B cell (primary cell): ENCODE data around the gene VWA7. TPM values are rescaled to one million over a fixed set of nuclear protein-coding genes. Genes with fewer than 3 reads are reported as not detected.

ENCODE experiments used
- ATAC-seq: fragments of 200-7000 bp; cut with Tn5 transposase; one replicate; pipeline ENCODE4 v1.10.0; 2021; ENCODE audit warnings: low read depth, mild to moderate bottlenecking, moderate number of reproducible peaks, moderate library complexity
- CTCF ChIA-PET: fragments of 350-600 bp; sonication (Branson Sonifier 250); formaldehyde crosslinking; loops from one replicate; lab custom pipeline; 2021; ENCODE audit warnings: antibody characterized with exemption, inconsistent platforms; lab: Charles Lee
- POLR2A ChIA-PET: fragments of 350-600 bp; sonication (Branson Sonifier 250); formaldehyde crosslinking; loops from one replicate; lab custom pipeline; 2021; ENCODE audit warnings: antibody characterized with exemption; lab: Charles Lee
- DNase-seq: peaks from one replicate; pipeline ENCODE4 v3.0.0; 2013
- H2AFZ ChIP-seq: 2 replicates; pipeline ENCODE4 v1.6.1; 2012; ENCODE audit warnings: mild to moderate bottlenecking, low read depth, low read length; ENCODE audit not compliant: insufficient read depth, poor library complexity, severe bottlenecking
- H3K27ac ChIP-seq, 2 donors: 1 replicate in 1 of 2; 2 replicates in 1 of 2; pipeline ENCODE4 v1.5.1; 2012 to 2013; ENCODE audit warnings: low read length in 2 of 2, mild to moderate bottlenecking in 2 of 2, moderate library complexity in 1 of 2
- H3K27me3 ChIP-seq, 4 experiments: fragments of 200-600 bp in 1 of 4; sonication (generic) in 1 of 4; replicated peaks in 1 of 4; 1 replicate in 2 of 4; 2 replicates in 2 of 4; pipeline versions ENCODE4 v1.6.1 to v1.7.0; 2013 to 2016; ENCODE audit warnings: low read length in 3 of 4, mild to moderate bottlenecking in 2 of 4, mixed read lengths in 1 of 4, moderate library complexity in 1 of 4; ENCODE audit not compliant: insufficient read depth in 4 of 4, control insufficient read depth in 3 of 4; ENCODE audit errors: control extremely low read depth in 1 of 4
- H3K36me3 ChIP-seq, 2 experiments: replicated peaks in 1 of 2; 1 replicate in 1 of 2; 2 replicates in 1 of 2; pipeline versions ENCODE4 v1.6.1 to v1.7.1; 2013; ENCODE audit warnings: low read length in 1 of 2; ENCODE audit not compliant: insufficient read depth in 2 of 2, control insufficient read depth in 1 of 2; ENCODE audit errors: control extremely low read depth in 1 of 2, extremely low read depth in 1 of 2
- H3K4me1 ChIP-seq, 2 donors: fragments of 200-600 bp in 1 of 2; sonication (generic) in 1 of 2; 1 replicate in 1 of 2; 2 replicates in 1 of 2; pipeline versions ENCODE4 v1.5.1 to v1.6.1; 2013 to 2017; ENCODE audit warnings: low read length in 2 of 2; ENCODE audit not compliant: control insufficient read depth in 2 of 2, insufficient read depth in 2 of 2
- H3K4me2 ChIP-seq: replicated peaks from 2 replicates; pipeline ENCODE3; 2012; ENCODE audit warnings: mild to moderate bottlenecking, low read depth, low read length; ENCODE audit not compliant: poor library complexity, severe bottlenecking
- H3K4me3 ChIP-seq, 5 experiments: fragments of 200-600 bp in 1 of 5; sonication (generic) in 1 of 5; 1 replicate in 3 of 5; 2 replicates in 2 of 5; pipeline versions ENCODE4 v1.5.1 to v1.7.0; 2011 to 2016; ENCODE audit warnings: low read length in 4 of 5, mild to moderate bottlenecking in 4 of 5, low read depth in 2 of 5, control low read depth in 1 of 5, moderate library complexity in 1 of 5; ENCODE audit not compliant: insufficient read depth in 1 of 5; ENCODE audit errors: control extremely low read depth in 1 of 5, extremely low read depth in 1 of 5
- H3K79me2 ChIP-seq: fragments of 200-600 bp; sonication (generic); one replicate; pipeline ENCODE4 v1.6.0; 2016; ENCODE audit warnings: low read length; ENCODE audit not compliant: control insufficient read depth, insufficient read depth
- H3K9ac ChIP-seq: fragments of 200-600 bp; sonication (generic); 2 replicates; pipeline ENCODE4 v1.6.1; 2017; ENCODE audit warnings: mild to moderate bottlenecking, low read length, moderate library complexity
- H3K9me3 ChIP-seq, 3 donors: one replicate each; pipeline versions ENCODE4 v1.6.1 to v1.7.1; 2013; ENCODE audit warnings: low read length in 2 of 3; ENCODE audit not compliant: control insufficient read depth in 2 of 3, insufficient read depth in 1 of 3; ENCODE audit errors: control extremely low read depth in 1 of 3
- H4K20me1 ChIP-seq: 2 replicates; pipeline ENCODE4 v1.6.0; 2012; ENCODE audit warnings: mild to moderate bottlenecking, low read length; ENCODE audit not compliant: insufficient read depth, control insufficient read depth, poor library complexity, severe bottlenecking
- H3K27ac Mint-ChIP-seq: one replicate; pipeline ENCODE4 v1.8.0; 2021; ENCODE audit warnings: mixed read lengths
- H3K27me3 Mint-ChIP-seq: one replicate; pipeline ENCODE4 v1.8.0; 2021; ENCODE audit warnings: mixed read lengths
- H3K4me1 Mint-ChIP-seq: one replicate; pipeline ENCODE4 v1.8.0; 2021; ENCODE audit warnings: mixed read lengths
- H3K4me3 Mint-ChIP-seq: one replicate; pipeline ENCODE4 v1.8.0; 2021; ENCODE audit warnings: mixed read lengths
- H3K9me3 Mint-ChIP-seq: one replicate; pipeline ENCODE4 v1.8.0; 2022; ENCODE audit warnings: mixed read lengths; ENCODE audit not compliant: insufficient read depth
- EZH2 ChIP-seq: IDR thresholded peaks from 2 replicates; pipeline ENCODE4 v1.6.1; 2012; ENCODE audit warnings: borderline replicate concordance, low read depth, mild to moderate bottlenecking, moderate library complexity, low read length; ENCODE audit not compliant: insufficient read depth, poor library complexity, severe bottlenecking
- WGBS: methylation state at CpG from one replicate; pipeline ENCODE4 v1.1.5; 2013; ENCODE audit warnings: missing lambda C conversion rate; ENCODE audit not compliant: insufficient coverage; 5-methylcytosine and 5-hydroxymethylcytosine counted together
- intact Hi-C: fragments of 100-400 bp; cut with micrococcal nuclease; formaldehyde crosslinking; loops from one replicate; pipeline ENCODE4 v1.10.0; 2022
- polyA plus RNA-seq: library from polyadenylated mRNA; depleted of rRNA; stranded (reverse); fragments of >200 nt; gene quantifications from 2 replicates; pipeline ENCODE4 v1.2.3, GENCODE V29; 2012
- total RNA-seq, 2 donors: library from RNA; stranded (reverse); fragments of 120-200 nt in 1 of 2; gene quantifications; 1 replicate in 1 of 2; 2 replicates in 1 of 2; pipeline versions ENCODE4 v1.2.3 to v1.2.4, GENCODE V29; 2013 to 2022
- TF ChIP-seq, protein P1 (sequence below): fragments of 200-600 bp; IDR thresholded peaks from one replicate; pipeline ENCODE4 v1.8.0; 2022; ENCODE audit warnings: antibody characterized with exemption, mild to moderate bottlenecking

VWA7 gene
- total and polyA plus RNA-seq, 2 donors (not counting 1 experiment from before 2014, with no cell fraction given) = 5.2 to 6.0 TPM

DNA sequence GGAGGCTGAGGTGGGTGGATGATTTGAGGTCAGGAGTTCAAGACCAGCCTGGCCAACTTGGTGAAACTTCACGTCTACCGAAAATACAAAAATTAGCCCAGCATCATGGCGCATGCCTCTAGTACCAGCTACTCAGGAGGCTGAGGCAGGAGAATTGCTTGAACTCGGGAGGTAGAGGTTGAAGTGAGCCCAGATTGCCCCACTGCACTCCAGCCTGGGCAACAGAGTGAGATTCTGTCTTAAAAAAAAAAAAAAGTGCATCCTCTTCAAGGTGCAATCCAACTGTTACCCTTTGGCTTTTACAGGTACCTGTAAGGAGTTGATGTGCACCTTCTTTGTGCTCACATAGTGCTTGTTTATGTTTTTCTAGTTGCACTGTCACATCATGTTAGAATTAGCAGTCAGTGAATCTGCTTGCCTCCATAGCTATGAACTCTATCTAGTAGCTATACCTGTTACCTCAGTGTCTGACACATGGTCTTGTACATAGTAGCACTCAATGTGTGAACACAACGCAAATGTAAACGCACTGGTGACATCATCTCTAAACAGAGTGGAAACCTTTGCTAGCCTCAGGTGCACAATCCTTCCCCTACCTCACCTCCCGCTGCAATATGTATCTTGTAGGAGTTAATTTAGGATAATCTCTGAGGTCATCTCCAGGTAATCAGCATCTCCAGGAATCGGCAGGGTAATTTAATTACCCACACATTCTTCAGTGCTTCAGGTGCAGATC, 27.7 kb downstream of the VWA7 start:
- no peak for DNase-seq
- Mint-ChIP-seq H3K27me3 (no peaks in the 10 kb centered on the region), H3K27ac (no peak overlapping the region), H3K4me3 (no peak overlapping the region), H3K4me1 (no peaks in the 10 kb centered on the region), H3K9me3 (no peaks in the 10 kb centered on the region)
- no peak overlapping the region for H2AFZ ChIP-seq
- WGBS = 100% methylated on average over 5 of the region's 8 CpGs
- H4K20me1 ChIP-seq = no peaks in the 10 kb centered on the region
- ATAC-seq = no peak
- ChIA-PET CTCF (interaction anchor here (1.0 kb wide), 1 partner anchor 81 kb away, joined by 3 read pairs; no protein-coding TSS in a partner anchor), POLR2A (no interaction called here)
- no peak overlapping the region for H3K4me3 ChIP-seq
- TF ChIP-seq, protein P1, sequence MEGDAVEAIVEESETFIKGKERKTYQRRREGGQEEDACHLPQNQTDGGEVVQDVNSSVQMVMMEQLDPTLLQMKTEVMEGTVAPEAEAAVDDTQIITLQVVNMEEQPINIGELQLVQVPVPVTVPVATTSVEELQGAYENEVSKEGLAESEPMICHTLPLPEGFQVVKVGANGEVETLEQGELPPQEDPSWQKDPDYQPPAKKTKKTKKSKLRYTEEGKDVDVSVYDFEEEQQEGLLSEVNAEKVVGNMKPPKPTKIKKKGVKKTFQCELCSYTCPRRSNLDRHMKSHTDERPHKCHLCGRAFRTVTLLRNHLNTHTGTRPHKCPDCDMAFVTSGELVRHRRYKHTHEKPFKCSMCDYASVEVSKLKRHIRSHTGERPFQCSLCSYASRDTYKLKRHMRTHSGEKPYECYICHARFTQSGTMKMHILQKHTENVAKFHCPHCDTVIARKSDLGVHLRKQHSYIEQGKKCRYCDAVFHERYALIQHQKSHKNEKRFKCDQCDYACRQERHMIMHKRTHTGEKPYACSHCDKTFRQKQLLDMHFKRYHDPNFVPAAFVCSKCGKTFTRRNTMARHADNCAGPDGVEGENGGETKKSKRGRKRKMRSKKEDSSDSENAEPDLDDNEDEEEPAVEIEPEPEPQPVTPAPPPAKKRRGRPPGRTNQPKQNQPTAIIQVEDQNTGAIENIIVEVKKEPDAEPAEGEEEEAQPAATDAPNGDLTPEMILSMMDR = no peak
- TF ChIP-seq EZH2 = no peak
- no peaks in the 10 kb centered on the region for H3K79me2 ChIP-seq
- no peak overlapping the region for H3K27ac ChIP-seq
- H3K27me3 ChIP-seq = no peaks in the 10 kb centered on the region
- H3K36me3 ChIP-seq = peaks cover 0 to 4% of the 10 kb centered on the region in 2 experiments
- no peak overlapping the region for H3K9ac ChIP-seq
- no peak overlapping the region for H3K4me2 ChIP-seq
- no peaks in the 10 kb centered on the region for H3K9me3 ChIP-seq
- intact Hi-C loops = no loop called here
- H3K4me1 ChIP-seq = no peaks in the 10 kb centered on the region

DNA sequence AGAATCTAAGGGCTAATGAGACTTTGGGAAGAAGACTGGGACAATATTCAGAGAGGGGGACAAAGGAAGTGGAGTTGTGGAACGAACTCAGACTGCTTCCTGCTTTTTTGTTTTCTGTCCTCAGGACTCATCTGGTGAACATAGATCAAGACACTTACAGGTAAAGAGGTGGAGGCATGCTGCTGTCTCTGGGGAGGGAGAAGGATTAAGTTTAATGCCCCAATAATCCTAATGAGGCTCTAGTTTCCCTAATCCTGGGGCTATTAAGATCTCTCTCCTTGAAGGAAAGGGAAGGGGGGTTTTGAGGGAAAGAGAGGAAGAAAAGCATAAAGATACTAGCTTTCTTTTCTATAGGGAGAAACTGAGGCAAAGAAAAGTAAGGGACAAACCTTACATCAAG, 32.7 kb downstream of the VWA7 start:
- Histone ChIP-seq H3K36me3 (peaks cover 4% of the 10 kb centered on the region in 2 experiments), H3K9ac (no peak overlapping the region), H3K27me3 (no peaks in the 10 kb centered on the region), H3K9me3 (no peaks in the 10 kb centered on the region), H3K4me2 (no peak overlapping the region), H2AFZ (no peak overlapping the region), H3K4me3 (no peak overlapping the region), H3K4me1 (peaks cover 9% of the 10 kb centered on the region in 2 donors), H3K27ac (no peak overlapping the region), H3K79me2 (peaks cover 19% of the 10 kb centered on the region), H4K20me1 (no peaks in the 10 kb centered on the region)
- Mint-ChIP-seq H3K9me3 (no peaks in the 10 kb centered on the region), H3K27ac (no peak overlapping the region), H3K4me1 (peaks cover 18% of the 10 kb centered on the region), H3K4me3 (no peak overlapping the region), H3K27me3 (no peaks in the 10 kb centered on the region)
- intact Hi-C loops = no loop called here
- WGBS = 82% methylated on average over 1 of the region's 1 CpG
- POLR2A ChIA-PET = no interaction called here
- no peak for DNase-seq
- no peak for ATAC-seq
- no peak for TF ChIP-seq EZH2
- TF ChIP-seq, protein P1 = no peak
- CTCF ChIA-PET = interaction anchor here (0.6 kb wide), 1 partner anchor 1478 kb away, joined by 4 read pairs; no protein-coding TSS in a partner anchor
